Ovary (tissue), 3 donors: Measurements from ENCODE around the gene TNRC6A.

Source experiments
- EP300 ChIP-seq: sonication (generic); formaldehyde crosslinking; IDR thresholded peaks from one replicate; pipeline ENCODE4 v1.6.1; 2017; ENCODE audit warnings: antibody characterized with exemption
- POLR2A ChIP-seq: fragments of 450-650 bp; IDR thresholded peaks from one replicate; pipeline ENCODE4 v1.6.1; 2017; ENCODE audit warnings: antibody characterized with exemption, mild to moderate bottlenecking, moderate library complexity
- TF ChIP-seq, protein P1 (sequence below), 3 donors: fragments of 450-650 bp in 2 of 3; fragments of 200-600 bp in 1 of 3; IDR thresholded peaks; one replicate each; pipeline versions ENCODE4 v1.5.1 to v1.8.0; 2016 to 2022; ENCODE audit warnings: antibody characterized with exemption in 3 of 3, mild to moderate bottlenecking in 1 of 3
- donor health status: DM: no; HTN: no; CAD: no.

DNA sequence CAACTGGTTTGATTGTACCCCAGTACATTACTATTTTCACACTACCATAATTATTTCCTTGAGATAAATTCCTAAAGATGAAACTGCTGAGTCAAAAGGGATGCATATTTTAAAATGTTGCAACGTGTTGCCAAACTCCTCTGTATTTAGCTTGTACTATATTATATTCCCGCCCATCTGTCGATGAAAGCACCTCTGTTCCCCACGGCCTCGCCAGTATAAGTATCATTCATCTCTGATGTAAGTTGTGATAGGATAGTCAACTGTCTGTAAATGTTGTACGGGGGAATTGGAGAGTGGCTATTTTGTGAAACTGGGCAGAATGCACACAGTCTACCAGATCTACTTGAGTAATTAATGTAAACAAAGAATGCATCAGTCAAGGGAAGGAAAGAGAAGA is 47.7 kb upstream of the TNRC6A start:
- TF ChIP-seq, protein P1, sequence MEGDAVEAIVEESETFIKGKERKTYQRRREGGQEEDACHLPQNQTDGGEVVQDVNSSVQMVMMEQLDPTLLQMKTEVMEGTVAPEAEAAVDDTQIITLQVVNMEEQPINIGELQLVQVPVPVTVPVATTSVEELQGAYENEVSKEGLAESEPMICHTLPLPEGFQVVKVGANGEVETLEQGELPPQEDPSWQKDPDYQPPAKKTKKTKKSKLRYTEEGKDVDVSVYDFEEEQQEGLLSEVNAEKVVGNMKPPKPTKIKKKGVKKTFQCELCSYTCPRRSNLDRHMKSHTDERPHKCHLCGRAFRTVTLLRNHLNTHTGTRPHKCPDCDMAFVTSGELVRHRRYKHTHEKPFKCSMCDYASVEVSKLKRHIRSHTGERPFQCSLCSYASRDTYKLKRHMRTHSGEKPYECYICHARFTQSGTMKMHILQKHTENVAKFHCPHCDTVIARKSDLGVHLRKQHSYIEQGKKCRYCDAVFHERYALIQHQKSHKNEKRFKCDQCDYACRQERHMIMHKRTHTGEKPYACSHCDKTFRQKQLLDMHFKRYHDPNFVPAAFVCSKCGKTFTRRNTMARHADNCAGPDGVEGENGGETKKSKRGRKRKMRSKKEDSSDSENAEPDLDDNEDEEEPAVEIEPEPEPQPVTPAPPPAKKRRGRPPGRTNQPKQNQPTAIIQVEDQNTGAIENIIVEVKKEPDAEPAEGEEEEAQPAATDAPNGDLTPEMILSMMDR (IDR thresholded peaks at IDR 0.05): no peak
- TF ChIP-seq POLR2A (no peak), EP300 (no peak)
